AG09309 (cell line): ENCODE measurements around the gene AZGP1.
"Not testable (repeated sequence)": the region's sequence is repeated elsewhere in the genome, so short reads cannot be mapped to it uniquely, and the experiment has no call there.

Experiments
- DNase-seq: peaks from one replicate; pipeline ENCODE4 v3.0.0-alpha.2; 2010; ENCODE audit warnings: low read depth
- H3K4me3 ChIP-seq: 2 replicates; pipeline ENCODE4 v1.5.1; 2011; ENCODE audit warnings: mild to moderate bottlenecking, low read depth, low read length, moderate library complexity; ENCODE audit not compliant: control insufficient read depth
- TF ChIP-seq, protein P1 (sequence below): IDR thresholded peaks from 2 replicates; pipeline ENCODE4 v1.5.1; 2011; ENCODE audit warnings: mild to moderate bottlenecking, low read depth, low read length, inconsistent platforms; ENCODE audit not compliant: insufficient read depth, control insufficient read depth; ENCODE audit errors: missing control alignments

AZGP1 gene

DNA sequence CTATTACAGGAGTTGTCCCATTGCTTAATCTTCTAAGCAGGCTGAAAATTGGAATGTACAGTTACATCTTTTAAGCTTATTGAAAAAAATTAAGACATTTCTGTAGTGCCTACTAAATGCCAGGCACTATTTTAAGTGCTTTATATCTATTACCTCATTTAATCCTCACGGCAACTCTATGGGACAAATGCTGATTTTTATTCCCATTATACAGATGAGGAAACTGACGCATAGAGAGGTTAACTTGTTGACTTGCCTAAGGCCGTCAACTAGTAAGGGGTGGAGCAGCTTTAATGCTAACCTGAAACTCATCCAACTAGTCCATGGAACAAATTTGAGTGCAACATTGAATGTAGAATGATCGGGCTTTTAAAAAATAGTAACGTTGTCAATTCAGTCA is 42.0 kb upstream of the AZGP1 start:
- TF ChIP-seq, protein P1, sequence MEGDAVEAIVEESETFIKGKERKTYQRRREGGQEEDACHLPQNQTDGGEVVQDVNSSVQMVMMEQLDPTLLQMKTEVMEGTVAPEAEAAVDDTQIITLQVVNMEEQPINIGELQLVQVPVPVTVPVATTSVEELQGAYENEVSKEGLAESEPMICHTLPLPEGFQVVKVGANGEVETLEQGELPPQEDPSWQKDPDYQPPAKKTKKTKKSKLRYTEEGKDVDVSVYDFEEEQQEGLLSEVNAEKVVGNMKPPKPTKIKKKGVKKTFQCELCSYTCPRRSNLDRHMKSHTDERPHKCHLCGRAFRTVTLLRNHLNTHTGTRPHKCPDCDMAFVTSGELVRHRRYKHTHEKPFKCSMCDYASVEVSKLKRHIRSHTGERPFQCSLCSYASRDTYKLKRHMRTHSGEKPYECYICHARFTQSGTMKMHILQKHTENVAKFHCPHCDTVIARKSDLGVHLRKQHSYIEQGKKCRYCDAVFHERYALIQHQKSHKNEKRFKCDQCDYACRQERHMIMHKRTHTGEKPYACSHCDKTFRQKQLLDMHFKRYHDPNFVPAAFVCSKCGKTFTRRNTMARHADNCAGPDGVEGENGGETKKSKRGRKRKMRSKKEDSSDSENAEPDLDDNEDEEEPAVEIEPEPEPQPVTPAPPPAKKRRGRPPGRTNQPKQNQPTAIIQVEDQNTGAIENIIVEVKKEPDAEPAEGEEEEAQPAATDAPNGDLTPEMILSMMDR = no peak
- DNase-seq = no peak
- no peak overlapping the region for H3K4me3 ChIP-seq

DNA sequence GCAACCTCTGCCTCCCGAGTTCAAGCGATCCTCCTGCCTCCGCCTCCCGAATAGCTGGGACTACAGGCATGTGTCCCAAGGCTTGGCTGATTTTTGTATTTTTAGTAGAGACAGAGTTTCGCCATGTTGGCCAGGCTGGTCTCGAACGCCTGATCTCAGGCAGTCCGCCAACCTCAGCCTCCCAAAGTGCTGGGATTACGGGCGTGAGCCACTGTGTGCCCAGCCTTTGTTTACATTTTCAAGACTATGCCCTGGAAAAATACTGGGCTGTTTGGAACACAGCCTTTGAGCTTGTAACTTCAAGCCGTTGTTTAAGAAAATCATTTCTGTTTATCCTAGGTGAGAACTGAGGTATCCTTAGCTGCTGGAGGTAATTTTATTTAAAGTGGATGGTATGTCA is 41.5 kb upstream of the AZGP1 start:
- TF ChIP-seq, protein P1 = no peak
- H3K4me3 ChIP-seq = no peak overlapping the region
- no peak for DNase-seq

DNA sequence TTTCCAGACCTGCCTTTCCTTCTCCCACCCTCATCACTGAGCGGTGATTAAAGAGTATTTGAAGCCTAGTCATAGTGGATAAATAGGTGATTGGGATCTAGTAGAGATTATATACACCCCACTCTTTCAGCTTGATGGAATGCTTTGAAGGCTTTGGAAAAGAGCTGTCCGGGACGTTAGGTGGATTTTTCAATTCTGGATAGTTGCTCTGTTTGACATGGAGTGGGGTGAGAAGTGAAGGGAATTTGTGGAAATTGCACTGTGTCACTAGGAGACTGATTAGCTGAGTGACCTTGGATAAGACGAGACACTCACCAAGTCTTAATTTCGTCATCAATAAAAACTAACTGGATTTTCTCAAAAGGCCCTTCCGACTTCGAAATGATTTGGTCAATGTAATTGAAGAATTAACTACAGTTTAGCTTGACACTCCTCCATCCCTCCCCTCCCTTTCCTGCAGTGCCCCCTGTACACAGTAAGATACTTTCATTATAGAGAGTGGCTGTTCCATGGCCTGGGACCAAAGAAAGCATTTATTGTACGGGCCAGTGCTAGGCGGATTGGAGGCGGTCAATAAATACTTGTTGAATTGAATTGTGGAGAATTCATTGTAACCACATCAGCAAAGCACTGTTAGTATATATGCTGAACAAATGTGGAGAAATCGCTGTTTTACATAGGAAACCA is 40.5 kb upstream of the AZGP1 start:
- DNase-seq = no peak
- TF ChIP-seq, protein P1 = no peak
- peak overlapping the region; percentile 95 for H3K4me3 ChIP-seq

DNA sequence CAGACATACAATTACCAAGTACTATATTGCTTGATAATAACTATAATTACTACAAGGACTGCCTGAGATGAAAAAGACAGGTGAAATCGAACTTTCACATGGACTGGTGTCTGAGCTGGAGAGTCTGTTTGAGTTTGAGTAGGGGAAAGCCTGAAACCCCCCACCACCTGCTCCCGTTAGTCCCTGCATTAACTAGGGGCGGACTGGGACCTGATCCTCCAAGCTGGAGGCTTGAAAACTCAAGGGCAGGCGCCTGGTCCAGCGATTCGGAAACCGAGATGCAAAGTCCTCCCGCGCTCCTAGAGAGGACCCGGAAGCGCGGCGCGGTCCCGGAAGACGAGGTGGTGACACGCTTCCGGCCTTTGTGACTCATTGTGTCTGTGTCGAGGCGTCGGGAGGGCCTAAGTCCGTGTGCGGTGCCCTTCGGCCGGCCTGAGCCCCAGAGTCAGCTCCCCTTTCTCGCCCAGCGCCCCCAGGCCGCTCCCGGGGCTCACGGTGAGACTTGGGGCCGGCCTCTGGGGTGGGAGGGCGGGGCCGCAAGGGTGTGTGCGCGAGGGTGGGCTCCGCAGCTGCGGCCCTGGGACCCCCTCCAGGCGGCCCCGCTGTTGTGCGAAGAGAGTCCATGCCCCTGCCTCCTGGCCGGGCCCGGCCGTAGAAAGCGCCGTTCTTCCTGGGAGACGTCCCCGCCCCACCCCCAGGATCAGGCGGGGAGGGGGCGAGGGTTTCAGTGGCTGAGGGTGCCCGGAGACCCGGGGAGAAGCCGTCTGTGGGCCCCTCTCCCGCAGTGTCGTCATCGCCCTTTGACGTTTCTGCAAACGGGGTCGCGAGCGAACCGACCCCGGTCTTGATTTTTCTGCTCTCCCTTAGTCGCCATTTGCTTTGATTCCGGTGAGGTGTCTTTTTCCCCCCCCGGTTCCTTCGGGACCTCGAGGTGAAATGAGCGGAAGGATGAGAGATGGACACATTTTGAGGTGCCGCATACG is 39.7 kb upstream of the AZGP1 start, which contains the start of gene ZKSCAN1:
TSS of gene ZKSCAN1 (plus strand) at position 365 of the 983 bp plus-strand sequence. CDS start 7,911 bp downstream, outside the sequence.
- H3K4me3 ChIP-seq = peak within 1 kb of the TSS; percentile 95
- TF ChIP-seq, protein P1 = no peak
- peak; percentile 71 for DNase-seq

DNA sequence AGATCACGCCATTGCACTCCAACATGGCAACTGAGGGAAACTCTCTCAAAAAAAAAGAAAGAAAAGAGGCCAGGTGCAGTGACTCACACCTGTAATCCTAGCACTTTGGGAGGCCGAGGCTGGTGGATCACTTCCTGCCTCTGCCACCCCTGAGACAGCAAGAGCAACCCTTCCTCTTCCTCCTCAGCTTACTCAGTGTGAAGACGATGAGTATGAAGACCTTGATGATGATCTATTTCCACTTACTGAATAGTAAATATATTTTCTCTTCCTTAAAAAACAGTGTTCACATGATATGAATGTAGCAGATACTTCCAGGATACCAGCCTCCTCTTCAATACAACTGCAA is 37.5 kb upstream of the AZGP1 start:
- DNase-seq = no peak
- TF ChIP-seq, protein P1 = no peak

DNA sequence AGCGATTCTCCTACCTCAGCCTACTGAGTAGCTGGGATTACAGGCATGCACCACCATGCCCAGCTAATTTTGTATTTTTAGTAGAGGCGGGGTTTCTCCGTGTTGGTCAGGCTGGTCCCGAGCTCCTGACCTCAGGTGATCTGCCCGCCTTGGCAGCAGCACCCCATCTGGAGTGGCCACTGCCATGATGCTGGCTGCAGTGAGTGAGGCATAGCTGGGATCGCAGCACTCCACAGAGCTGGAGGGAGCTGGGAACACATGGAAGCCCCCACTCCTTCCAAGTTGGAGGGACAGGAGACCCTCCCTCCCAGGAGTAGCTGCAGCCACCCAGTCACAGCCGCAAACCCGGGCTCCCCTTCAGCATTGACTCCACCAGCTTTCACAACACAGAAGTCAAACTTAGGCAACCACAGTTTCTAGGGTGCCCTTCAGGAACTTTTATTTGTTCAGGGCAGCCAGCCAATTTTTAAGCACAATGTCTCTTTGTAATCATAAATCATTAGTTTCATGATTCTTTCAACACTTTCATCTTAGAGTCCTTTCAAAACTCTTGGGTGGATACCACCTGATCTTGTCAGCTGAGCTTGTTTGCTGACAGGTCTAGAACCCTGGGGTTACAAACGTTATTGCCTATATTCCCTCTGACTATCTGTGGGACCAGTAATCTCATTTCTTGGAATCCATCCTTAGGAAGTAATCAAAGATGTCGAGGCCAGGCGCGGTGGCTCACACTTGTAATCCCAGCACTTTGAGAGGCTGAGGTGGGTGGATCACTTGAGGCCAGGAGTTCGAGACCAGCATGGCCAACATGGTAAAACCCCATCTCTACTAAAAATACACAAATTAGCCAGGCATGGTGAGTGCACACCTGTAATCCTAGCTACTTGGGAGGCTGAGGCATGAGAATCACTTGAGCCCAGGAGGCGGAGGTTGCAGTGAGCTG is 36.8 kb upstream of the AZGP1 start:
- not testable (repeated sequence) for H3K4me3 ChIP-seq, DNase-seq

More for the DNA sequence above, 37.5 kb upstream of the AZGP1 start:
- H3K4me3 ChIP-seq = no peak overlapping the region

DNA sequence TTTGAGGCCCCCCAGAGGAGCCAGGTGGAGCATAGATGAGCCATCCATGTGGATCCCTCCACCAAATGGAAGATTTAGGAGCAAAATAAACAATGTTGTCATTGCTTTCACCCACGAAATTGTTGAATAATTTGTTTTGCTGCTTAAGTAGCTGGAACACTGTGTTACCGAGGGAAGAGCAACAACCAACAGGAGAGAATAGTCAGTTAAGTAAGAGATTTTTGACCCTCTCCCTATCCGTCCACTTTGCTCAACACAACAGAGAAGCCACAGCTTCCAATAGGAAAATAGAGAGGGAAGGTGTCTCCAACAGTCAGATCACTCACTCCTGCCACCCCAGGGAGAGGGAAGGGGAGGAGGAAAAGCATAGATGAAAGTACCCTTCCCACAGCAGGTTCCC is 35.7 kb upstream of the AZGP1 start:
- no peak overlapping the region for H3K4me3 ChIP-seq
- TF ChIP-seq, protein P1 = no peak
- DNase-seq = no peak
